Esophagus (tissue), 2 donors: ENCODE data around the gene SFTPA1. TPM values are rescaled to one million over a fixed set of nuclear protein-coding genes. Genes with fewer than 3 reads are reported as not detected.
"Not testable (repeated sequence)": the region's sequence is repeated elsewhere in the genome, so short reads cannot be mapped to it uniquely, and the experiment has no call there.

Experiments used
- H3K27ac ChIP-seq, 2 donors: one replicate each; pipeline ENCODE4 v1.5.1; 2013; ENCODE audit warnings: low read depth in 2 of 2, mild to moderate bottlenecking in 2 of 2, inconsistent platforms in 1 of 2, low read length in 1 of 2, moderate library complexity in 1 of 2
- H3K27me3 ChIP-seq, 2 donors: one replicate each; pipeline ENCODE4 v1.6.1; 2013; ENCODE audit warnings: low read length in 2 of 2, control low read depth in 1 of 2, mild to moderate bottlenecking in 1 of 2; ENCODE audit not compliant: insufficient read depth in 2 of 2, control insufficient read depth in 1 of 2
- H3K36me3 ChIP-seq, 2 donors: one replicate each; pipeline ENCODE4 v1.6.1; 2013; ENCODE audit warnings: low read length in 1 of 2; ENCODE audit not compliant: control insufficient read depth in 2 of 2, insufficient read depth in 2 of 2
- H3K4me1 ChIP-seq, 2 donors: one replicate each; pipeline ENCODE4 v1.6.1; 2013; ENCODE audit warnings: low read length in 1 of 2; ENCODE audit not compliant: control insufficient read depth in 2 of 2, insufficient read depth in 2 of 2
- H3K4me3 ChIP-seq, 2 donors: one replicate each; pipeline ENCODE4 v1.5.1; 2013; ENCODE audit warnings: low read length in 2 of 2, mild to moderate bottlenecking in 2 of 2, low read depth in 1 of 2, moderate library complexity in 1 of 2
- H3K9me3 ChIP-seq, 2 donors: one replicate each; pipeline ENCODE4 v1.6.1; 2013; ENCODE audit warnings: mild to moderate bottlenecking in 2 of 2, low read depth in 1 of 2, low read length in 1 of 2, moderate library complexity in 1 of 2; ENCODE audit not compliant: control insufficient read depth in 2 of 2, insufficient read depth in 1 of 2
- whole genome bisulfite sequencing, 2 donors: extraction: QIAGEN DNeasy Blood & Tissue Kit; methylation state at CpG; one replicate each; pipeline ENCODE4 v1.1.7; 2013; 5-methylcytosine and 5-hydroxymethylcytosine counted together
- polyA plus RNA-seq, 2 donors: library from polyadenylated mRNA; stranded (reverse); fragments of 200-250 nt; gene quantifications; one replicate each; pipeline ENCODE4 v1.2.3, GENCODE V29; 2013
- donor health status: healthy with polysubstance abuse.
- donor health status: Bipolar disorder and iron deficiency.

SFTPA1 gene
- polyA plus RNA-seq, 2 donors: 0.29 to 0.57 TPM

- Histone ChIP-seq H3K36me3 (no peaks in the 10 kb centered on the region), H3K27ac (no peak overlapping the region), H3K4me3 (no peak overlapping the region), H3K4me1 (no peaks in the 10 kb centered on the region), H3K27me3 (no peaks in the 10 kb centered on the region), H3K9me3 (no peaks in the 10 kb centered on the region)
- 81 to 86% methylated on average over 5 of the region's 5 CpGs for WGBS, 2 donors
Observed at GRCh38 chr10:79629955-79630327, 19.2 kb downstream of the SFTPA1 start.

- 55 to 67% methylated on average over 2 of the region's 2 CpGs for WGBS, 2 donors
- H3K4me1 ChIP-seq, H3K27me3 ChIP-seq, H3K9me3 ChIP-seq, H3K4me3 ChIP-seq, H3K36me3 ChIP-seq, H3K27ac ChIP-seq: not testable (repeated sequence)
Observed at GRCh38 chr10:79636654-79637199, 26.0 kb downstream of the SFTPA1 start.

GRCh38 chr10:79638318-79638717 is 27.6 kb downstream of the SFTPA1 start:
- WGBS, 2 donors: 89 to 94% methylated on average over 3 of the region's 3 CpGs
- no peak overlapping the region for H3K4me3 ChIP-seq
- H3K27ac ChIP-seq: no peak overlapping the region
- no peaks in the 10 kb centered on the region for H3K4me1 ChIP-seq
- no peaks in the 10 kb centered on the region for H3K9me3 ChIP-seq
- H3K27me3 ChIP-seq: no peaks in the 10 kb centered on the region
- H3K36me3 ChIP-seq: no peaks in the 10 kb centered on the region

GRCh38 chr10:79652695-79653094 is 42.0 kb downstream of the SFTPA1 start:
- not testable (repeated sequence) for H3K4me1 ChIP-seq, H3K27me3 ChIP-seq, H3K9me3 ChIP-seq, H3K36me3 ChIP-seq, H3K27ac ChIP-seq, H3K4me3 ChIP-seq
- 91% methylated on average over 2 of the region's 2 CpGs for WGBS, 2 donors

GRCh38 chr10:79663287-79663686 is 52.5 kb downstream of the SFTPA1 start:
- not testable (repeated sequence) for H3K36me3 ChIP-seq, H3K4me3 ChIP-seq, H3K27me3 ChIP-seq, H3K9me3 ChIP-seq, H3K27ac ChIP-seq, H3K4me1 ChIP-seq

- not testable (repeated sequence) for H3K9me3 ChIP-seq, H3K4me3 ChIP-seq, H3K36me3 ChIP-seq, H3K4me1 ChIP-seq, H3K27ac ChIP-seq, H3K27me3 ChIP-seq
- 68 to 92% methylated on average over 4 of the region's 4 CpGs for WGBS, 2 donors
Observed at GRCh38 chr10:79664686-79665085, 53.9 kb downstream of the SFTPA1 start.

Other genes with a start within 250 kb of the SFTPA1 start
- gene ZCCHC24, start 165.3 kb upstream of the SFTPA1 start, polyA plus RNA-seq: 1 to 10 TPM; 3.3 to 6.5 TPM
- 1 to 10 TPM; 1.0 to 1.1 TPM for gene EIF5AL1, start 98.4 kb upstream of the SFTPA1 start, polyA plus RNA-seq
- gene SFTPA2, start 50.5 kb upstream of the SFTPA1 start, polyA plus RNA-seq: 1 to 10 TPM in 1 of 2 donors, under 1 TPM in 1; 0.38 to 1.4 TPM
- gene NUTM2B, start 92.3 kb downstream of the SFTPA1 start, polyA plus RNA-seq: 1 to 10 TPM in 1 of 2 donors, under 1 TPM in 1; 0.22 to 1.5 TPM
- under 1 TPM in 1 of 2 donors, not detected in 1; 0.13 TPM for gene NUTM2E, start 215.8 kb downstream of the SFTPA1 start, polyA plus RNA-seq